ENCODE measurements around the gene CCDC170.
"Not testable (repeated sequence)": the region's sequence is repeated elsewhere in the genome, so short reads cannot be mapped to it uniquely, and the experiment has no call there.

Gene CCDC170

DNA sequence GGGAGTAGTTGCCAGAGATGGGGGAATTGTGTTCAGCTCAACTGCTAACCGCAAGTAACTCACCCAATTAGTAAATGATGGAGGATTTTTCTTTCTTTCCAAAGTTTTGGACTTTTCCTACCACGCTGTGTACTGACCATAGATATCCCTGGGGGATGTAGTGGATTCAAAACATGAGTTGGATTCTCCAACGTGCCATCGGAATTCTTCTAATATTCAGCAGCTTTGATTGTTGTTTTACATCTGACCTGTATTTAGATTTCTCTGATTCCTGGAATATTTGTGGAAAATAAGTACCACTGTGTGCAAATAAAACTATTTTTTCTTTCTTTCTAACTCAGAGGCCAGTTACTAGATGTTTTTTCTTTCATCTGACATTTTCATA, 1.1 kb downstream of the CCDC170 start:
- no peak for DNase-seq

DNA sequence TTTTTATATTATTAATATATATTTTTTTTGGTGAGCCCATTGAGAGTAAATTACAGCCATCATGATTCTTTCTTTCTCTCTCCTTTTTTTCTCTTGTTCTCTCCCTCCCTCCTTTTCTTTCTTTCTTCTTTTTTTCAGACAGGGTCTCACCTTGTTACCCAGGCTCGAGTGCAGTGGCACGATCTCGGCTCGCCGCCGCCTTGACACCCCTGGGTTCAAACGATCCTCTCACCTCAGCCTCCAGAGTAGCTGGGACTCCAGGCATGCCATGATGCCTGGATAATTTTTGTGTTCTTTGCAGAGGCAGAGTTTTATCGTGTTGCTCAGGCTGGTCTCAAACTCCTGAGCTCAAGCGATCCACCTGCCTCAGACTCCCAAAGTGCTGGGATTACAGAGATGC, 1.6 kb downstream of the CCDC170 start:
- no peak for DNase-seq

DNA sequence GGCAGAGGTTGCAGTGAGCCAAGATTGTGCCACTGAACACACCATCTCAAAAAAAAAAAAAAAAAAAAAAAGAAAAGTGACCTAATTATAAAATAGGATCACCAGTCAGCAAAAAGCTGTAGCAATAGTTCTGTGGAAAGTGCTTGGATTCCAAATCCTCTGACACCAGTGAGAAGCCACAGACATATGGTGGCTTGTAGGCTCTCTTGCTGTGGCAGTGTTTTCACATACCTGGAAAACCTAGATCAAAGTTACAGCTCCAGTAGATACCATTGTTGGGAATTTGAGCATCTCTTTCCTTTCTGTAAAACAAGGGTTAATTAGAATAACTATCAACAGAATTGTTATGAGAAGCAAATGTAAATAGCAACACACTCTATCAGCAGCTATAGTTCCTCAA, 4.1 kb downstream of the CCDC170 start:
- no peak for DNase-seq

DNA sequence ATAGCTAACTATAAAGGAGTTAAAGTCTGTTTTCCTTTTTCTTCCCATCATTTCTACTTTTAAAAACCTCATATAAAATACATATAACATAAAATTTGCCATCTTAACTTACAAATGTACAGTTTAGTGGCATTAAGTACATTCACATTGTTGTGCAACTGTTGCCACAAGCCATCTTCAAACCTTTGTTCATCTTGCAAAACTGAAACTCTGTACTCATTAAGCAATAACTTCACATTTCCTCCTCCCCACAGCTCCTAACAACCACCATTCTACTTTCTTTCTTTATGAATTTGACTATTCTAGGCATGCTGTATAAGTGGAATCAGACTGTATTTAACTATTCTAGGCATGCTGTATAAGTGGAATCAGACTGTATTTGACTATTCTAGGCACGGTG, 4.5 kb downstream of the CCDC170 start:
- no peak for DNase-seq

DNA sequence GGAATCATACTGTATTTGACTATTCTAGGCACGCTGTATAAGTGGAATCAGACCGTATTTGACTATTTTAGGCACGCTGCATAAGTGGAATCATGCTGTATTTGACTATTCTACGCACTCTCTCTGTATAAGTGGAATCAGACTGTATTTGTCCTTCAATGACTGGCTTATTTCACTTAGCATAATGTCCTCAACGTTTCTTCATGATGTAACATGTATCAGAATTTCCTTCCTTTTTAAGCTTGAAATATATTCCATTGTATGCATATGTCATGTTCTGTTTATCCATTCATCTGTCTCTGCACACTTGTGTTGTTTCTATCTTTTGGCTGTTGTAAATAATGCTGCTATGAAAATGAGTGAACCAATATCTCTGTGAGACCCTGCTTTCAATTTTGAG, 5.7 kb downstream of the CCDC170 start:
- no peak for DNase-seq

DNA sequence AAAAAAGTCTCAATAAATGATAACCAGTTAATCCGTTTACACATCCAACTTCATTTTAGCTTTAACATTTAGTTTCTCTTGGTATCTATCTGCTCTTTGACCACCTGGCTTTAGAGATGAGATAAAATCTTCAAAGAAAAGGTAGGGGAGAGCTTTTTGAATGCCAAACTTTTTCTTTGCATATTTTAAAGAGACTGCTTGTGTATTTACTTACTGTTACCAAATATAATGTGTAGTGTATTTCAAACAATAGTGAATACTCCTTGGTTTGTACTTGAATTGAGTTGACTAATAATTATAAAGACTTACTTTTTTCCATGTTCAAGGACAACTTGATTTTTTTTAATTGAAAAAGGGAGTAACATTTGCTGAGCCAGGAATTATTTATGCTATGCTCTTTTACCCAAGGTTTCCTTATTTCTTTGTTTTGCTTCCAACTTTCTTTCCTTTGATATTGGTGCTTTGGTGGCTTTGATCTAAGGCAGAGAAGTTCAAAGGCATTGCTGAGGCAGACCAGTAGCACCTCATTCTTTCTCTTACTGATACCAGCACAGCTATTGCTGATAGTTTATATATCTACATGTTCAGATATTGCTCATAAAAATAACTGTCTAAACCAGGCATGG, 7.8 kb downstream of the CCDC170 start:
- no peak for DNase-seq

DNA sequence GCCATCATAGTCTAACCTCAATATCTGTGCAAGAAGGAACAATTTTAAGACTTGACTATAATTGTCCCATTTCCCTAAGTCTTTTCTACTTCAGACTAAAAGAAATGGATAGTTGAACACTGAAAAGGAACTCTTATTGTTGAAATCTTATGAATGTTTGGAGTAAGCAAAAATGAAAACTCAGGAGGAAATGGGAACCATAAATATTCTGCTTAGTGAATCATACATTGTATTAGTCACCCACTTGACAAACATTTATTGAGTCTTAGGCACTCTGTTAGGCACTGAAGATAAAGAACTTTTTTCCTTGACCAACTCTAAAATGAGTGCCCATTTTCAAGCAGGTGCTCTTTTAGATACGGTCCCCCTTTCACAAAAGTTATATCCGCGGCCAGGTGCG, 8.7 kb downstream of the CCDC170 start:
- no peak for DNase-seq

DNA sequence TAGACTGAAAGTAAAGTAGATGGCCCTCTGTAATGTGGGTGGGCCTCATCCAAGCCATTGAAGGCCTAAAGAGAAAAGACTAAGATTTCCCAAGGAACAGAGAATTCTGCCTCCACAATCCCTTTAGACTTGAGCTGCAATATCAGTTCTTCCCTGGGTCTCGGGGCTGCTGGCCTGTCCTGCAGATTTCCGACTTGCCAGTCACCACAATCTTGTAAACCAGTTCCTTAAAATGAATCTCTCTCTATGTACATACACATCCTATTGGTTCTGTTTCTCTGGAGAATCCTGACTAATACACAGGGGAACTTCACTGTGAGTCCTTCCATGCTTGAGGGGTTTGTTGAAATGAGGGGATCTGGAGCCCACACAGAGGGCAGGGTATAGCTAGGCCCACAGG, 12.9 kb downstream of the CCDC170 start:
- DNase-seq, result no peak

DNA sequence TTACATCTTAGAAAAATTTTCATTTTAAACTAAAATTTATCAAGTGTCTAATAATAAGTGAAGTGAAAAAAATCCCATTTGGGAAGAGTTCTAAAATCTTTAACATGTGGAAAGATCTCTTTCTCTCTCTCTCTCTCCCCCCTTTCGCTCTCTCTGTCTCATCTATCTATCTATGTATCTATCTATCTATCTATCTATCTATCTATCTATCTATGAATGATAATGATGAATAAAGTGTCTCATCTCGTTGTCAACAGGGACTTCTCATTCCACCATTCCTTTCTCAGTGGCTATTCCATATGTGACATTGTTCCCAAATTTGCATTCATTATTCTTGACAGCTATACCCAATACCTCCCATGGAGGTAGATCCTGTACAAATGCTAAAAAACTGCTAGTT, 15.2 kb downstream of the CCDC170 start:
- no peak for DNase-seq

DNA sequence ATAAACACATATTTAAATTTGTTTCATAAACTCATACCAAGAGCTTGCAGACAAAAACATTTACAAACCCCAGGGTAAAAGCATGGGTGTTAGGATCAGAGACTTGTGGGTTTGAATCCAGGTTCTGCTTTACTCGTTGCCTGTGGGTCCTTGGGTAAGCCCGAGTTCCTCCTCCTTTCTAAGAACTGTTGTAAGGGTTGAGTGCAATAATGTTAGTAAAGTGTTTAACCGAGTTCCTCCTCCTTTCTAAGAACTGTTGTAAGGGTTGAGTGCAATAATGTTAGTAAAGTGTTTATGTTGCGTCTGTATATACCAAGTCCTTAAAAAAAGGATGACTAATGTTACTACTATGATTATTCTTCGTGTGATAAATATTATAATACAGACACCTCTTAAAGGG, 18.7 kb downstream of the CCDC170 start:
- DNase-seq, result no peak

DNA sequence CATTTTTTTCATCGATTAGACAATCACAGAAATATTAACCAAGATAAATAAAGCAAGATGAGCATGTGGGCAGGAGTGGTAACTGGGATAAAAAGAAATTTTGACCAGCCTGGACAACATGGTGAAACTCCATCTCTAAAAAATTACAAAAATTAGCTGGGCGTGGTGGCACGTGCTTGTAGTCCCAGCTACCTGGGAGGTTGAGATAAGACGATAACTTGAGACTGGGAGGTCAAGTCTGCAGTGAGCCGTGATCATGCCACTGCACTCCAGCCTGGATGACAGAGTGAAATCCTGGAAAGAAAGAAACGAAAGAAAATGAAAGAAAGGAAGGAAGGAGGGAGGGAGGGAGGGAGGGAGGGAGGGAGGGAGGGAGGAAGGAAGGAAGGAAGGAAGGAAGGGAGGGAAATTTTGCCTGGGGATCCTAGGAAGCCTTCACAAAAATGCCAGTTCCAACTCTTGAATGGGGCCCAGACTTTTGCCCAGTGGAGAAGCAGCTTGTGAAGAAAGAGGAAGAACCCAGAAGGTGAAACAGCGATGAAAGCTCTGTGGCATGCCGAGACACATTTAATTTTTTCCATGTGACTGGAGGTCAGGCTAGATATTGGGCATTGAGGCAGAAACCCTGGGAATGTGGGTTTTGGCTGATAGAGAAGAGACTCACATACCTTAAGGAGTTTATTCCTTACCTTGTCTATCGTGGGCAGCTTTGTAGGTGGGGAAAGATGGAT, 20.3 kb downstream of the CCDC170 start:
- DNase-seq, result no peak

DNA sequence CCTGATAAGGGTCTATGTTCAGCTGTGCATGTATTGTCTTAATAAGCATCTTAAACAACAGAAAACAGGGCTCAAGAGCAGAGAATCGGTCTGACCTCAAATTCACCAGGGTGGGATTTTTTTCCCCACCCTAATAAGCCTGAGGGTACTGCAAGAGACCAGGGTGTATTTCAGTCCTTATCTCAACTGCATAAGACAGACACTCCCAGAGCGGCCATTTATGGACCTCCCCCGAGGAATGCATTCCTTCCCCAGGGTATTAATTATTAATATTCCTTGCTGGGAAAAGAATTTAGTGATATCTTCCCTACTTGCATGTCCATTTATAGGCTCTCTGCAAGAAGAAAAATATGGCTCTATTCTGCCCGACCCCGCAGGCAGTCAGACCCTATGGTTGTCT, 25.2 kb downstream of the CCDC170 start:
- DNase-seq, result not testable (repeated sequence)

DNA sequence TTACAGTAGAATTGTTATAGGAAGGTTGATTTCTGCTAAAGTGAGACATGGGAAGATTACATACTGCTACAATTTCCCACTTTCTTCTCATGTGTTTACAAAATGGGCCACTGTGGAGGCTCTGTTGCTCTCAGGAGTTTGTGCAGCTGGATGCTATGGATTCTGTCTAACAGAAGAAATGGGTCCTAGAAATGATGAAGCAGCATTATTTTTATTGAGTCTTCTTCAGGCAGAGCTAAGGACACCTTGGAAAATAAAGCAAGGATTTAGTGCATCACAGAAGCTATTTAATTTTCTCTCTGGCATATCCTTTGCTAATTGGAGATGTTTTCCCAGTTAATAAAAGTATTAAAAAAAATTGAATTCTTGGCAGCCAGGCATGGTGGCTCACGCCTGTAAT, 29.2 kb downstream of the CCDC170 start:
- no peak for DNase-seq

DNA sequence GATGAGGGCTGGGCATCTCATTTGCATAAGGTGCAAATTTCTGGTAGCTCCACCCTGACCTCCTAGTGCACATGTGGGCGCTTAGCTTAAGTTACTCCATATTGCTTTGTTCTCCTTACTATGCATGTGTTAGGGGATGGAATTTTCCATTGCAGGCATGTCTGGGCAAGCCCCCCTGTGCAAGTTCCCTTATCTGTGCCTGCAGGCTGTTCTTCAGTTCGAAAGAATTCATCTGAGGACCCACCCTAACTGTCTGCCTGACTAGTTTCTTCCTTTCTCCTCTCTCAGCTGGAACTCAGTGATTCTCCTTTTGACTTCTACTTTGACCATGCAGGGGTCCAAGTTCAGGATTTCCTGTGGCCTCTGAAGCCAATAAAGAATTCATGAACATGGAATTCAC, 30.2 kb downstream of the CCDC170 start:
- no peak for DNase-seq

DNA sequence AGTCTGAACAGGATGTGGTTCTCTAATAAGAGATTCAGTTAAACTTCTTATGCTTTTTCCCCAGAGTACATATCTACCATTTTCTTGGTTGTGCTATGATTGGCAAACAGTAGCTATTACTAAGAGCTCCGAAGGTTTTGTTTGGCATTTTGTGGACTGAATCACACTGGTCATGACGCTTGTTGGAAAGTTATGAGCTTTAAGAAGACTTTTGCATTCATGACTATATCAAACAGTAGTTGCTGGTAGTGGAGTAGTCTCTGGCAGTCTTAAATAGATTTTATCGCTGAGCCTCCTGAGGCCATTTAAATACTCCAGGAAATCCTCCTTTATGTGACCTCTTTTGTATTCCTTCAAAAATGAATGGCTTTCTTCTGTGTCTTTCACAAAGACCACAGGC, 40.8 kb downstream of the CCDC170 start:
- no peak for DNase-seq

DNA sequence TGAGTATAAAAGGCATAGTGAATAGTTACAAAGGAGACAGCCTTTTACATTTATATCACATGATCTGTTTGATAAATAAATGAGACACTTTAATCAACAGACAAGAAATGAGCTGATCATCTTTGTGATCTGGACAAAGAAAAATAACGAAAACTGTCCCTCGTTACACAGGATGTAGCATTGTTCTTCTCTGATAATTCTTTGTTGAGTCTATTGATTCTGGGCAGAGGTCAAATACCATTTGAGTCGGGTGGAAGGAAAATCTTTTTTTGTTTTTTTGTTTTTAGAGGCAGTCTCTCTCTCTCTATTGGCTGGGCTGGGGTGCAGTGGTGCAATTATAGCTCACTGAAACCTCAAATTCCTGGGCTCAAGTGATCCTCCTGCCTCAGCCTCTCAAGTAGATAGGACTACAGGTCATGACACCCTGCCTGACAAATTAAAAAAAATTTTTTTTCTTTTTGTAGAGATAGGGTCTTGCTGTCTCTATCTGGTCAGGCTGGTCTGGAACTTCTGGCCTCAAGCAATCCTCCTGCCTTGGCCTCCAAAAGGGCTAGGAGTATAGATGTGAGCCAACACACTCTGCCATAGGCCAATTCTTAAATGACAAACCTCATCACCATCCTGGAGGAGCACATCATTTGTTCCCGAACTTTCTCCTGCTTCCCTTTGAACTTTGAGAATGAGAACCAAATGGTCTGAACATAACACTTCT, 41.8 kb downstream of the CCDC170 start:
- DNase-seq, result no peak

DNA sequence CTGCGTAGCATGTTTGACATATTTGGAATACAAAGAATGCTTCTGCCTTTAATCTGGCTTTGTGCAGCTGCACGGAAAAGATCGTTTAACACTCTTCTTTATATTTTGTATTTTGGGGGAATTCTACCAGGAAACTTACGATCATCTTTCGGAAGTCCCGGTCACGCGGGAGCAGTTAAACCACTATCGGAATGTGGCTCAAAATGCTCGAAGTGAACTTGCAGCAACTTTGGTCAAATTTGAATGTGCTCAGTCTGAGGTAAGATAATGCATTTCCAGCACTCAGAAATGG, 42.3 kb downstream of the CCDC170 start:
- DNase-seq, result no peak

DNA sequence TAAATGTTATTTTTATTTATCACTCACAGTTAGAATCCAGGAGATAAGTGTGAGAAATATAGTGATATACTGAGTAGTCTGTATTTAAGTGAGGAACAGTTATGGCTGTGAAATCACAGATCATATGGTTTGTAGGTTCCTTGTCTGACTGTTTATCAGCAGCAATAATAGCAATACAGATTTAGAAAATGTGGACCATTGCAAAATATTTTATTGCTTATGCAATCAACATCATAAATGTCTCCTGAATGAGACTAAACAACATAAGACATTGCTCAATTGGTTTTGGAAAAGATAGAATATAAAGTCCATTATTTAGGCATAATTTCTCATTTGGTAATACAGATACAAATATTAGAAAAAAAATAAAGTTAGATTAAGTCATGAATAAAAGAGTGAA, 43.7 kb downstream of the CCDC170 start:
- no peak for DNase-seq

DNA sequence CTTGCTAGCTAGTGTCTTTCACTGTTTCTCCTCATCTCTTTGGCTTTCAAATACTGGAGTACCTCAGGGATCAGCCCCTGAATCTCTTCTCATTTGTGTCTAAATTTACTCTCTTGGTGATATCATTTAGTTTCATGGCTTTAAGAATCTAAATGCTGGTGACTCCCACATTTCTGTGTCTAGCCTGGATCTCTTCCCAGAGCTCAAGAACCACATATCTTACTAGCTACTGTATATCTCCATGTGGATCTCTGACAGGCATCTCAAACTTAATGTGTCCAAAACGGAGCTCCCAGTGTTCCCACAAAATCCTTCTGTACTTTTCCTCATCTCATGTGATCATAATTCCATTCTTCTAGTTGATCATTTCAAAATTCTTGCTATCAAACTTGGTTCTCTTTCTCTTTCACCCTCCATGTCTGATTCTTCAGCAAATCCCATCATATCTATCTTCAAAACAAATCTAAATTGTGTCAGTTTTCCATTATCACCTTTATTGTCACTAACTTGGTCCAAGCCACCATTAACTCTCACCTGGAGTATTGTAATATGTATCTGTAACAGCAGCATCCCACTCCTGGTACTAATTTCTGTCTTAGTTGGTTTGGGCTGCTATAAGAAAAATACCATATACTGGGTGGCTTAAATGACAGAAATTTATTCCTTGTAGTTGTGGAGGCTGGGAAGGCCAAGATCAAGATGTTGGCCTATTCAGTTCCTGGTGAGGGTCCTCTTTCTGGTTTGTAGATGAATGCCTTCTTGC, 45.9 kb downstream of the CCDC170 start:
- no peak for DNase-seq

DNA sequence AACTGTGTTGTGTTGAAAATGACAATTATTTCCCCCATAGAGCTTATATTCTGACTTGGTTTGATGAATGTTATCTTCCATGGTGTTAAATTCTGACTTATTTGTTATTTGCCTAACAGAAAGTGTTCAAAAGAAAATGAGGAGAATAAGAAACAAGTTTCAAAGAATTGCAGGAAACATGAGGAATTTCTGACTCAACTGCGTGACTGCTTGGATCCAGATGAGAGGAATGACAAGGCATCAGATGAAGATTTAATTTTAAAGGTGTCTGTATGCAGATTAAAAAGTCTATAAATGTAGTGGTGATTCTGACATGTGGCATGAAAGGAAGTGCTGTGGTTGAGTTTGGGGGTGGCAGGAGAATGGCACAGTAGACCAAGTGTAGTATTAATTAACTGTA, 50.6 kb downstream of the CCDC170 start:
- DNase-seq, result no peak

DNA sequence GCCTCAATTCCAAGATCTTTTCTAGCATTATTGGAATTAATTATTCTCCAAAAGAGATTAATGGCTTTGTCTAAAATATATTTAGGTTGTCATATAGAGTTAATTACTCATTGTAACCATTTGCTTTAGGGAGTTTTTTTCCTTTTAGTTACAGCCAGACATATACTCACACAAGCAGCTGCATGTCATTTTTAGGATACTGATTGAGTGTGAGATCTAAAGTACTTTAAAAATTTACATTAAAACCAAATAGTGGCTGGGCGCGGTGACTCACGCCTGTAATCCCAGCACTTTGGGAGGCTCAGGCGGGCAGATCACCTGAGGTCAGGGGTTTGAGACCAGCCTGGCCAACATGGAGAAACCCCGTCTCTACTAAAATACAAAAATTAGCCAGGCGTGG, 51.1 kb downstream of the CCDC170 start:
- DNase-seq, result not testable (repeated sequence)

DNA sequence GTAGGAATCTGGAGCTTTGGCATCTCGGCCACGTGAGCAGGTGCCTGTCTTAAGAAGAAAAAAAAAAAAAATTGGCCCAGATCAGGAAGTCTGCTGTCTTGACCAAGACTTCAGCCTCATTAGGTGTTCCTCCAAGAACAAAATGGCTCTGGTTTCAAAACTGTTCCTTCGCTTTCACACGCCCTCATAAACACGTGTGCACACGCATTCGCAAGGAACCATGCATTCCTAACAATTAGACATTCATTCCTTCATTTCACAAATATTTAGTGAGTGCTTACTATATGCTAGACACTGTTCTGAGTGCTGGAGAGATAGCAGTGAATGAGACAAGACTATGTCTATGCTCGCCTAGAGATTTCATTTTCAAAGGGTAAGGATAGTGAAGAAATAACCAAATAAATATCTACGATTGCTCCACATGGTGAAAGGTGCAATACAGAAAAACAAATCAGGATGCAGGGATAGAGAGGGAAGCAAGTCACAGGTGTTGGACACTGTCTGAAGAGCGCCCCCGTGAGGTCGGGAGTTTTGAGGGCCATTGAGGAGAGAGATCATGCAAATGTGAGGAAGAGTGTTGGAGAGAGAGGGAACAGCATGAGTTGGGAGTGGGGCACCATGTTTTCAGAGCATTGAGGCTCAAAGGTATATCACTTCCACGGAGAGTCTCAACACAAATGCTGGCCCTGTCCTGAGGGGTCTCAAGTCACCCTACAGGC, 53.3 kb downstream of the CCDC170 start:
- DNase-seq, result no peak

DNA sequence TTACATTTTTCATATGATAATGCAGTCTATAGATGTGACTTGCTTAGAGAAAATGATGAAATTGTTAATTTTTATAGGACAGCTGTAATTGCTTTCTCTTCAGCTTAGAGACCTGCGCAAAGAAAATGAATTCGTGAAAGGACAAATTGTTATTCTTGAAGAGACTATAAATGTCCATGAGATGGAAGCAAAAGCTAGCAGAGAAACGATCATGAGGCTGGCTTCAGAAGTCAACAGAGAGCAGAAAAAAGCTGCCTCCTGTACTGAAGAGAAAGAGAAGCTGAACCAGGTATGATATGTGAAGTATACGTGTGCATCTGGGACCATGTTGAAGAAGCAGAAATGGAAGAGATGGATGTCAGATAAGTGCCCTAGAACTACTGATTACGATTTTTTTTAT, 54.4 kb downstream of the CCDC170 start:
- DNase-seq, result no peak
